Left ventricle myocardium inferior (tissue), 1 donor: ENCODE results near the gene FBXO42. TPM values are rescaled to one million over a fixed set of nuclear protein-coding genes. Genes with fewer than 3 reads are reported as not detected.
A peak's percentile ranks its signal among the peaks of the same experiment; 100 is the strongest.

Experiments
- DNase-seq: peaks from one replicate; pipeline ENCODE4 v3.0.0-alpha.2; 2020
- H3K27ac ChIP-seq: fragments of 200-600 bp; replicated peaks from 2 replicates; pipeline ENCODE4 v1.8.0; 2021
- H3K27me3 ChIP-seq: fragments of 200-600 bp; 2 replicates; pipeline ENCODE4 v1.8.0; 2021; ENCODE audit warnings: low read depth
- H3K36me3 ChIP-seq: fragments of 200-600 bp; 2 replicates; pipeline ENCODE4 v1.8.0; 2021
- H3K4me1 ChIP-seq: fragments of 200-600 bp; 2 replicates; pipeline ENCODE4 v1.8.0; 2021
- H3K4me3 ChIP-seq: fragments of 200-600 bp; 2 replicates; pipeline ENCODE4 v1.8.0; 2021; ENCODE audit warnings: mild to moderate bottlenecking, moderate library complexity
- H3K9me3 ChIP-seq: fragments of 200-600 bp; replicated peaks from 2 replicates; pipeline ENCODE4 v1.8.0; 2021
- CTCF ChIP-seq: fragments of 200-600 bp; IDR thresholded peaks from 2 replicates; pipeline ENCODE4 v1.8.0; 2021; ENCODE audit warnings: antibody characterized with exemption, mild to moderate bottlenecking, borderline replicate concordance
- intact Hi-C: fragments of 100-400 bp; cut with micrococcal nuclease; formaldehyde crosslinking; loops from one replicate; pipeline ENCODE4 v1.11.0; 2022
- total RNA-seq: library from RNA; stranded (reverse); fragmentation: NEBNext Ultra II Directional; extraction: Animal tissue kit (Norgen Biotek cat#: 25700); gene quantifications from one replicate; pipeline ENCODE4 v1.2.1, GENCODE V29; 2021
- donor health status: DM: no; HTN: yes; CAD: no; lungs with severe emphysema.

Gene FBXO42
- total RNA-seq, 1 donor from 2014 or later: 18.6 TPM

GRCh38 chr1:16334655-16335340 lies 17.5 kb downstream of the FBXO42 start:
- Histone ChIP-seq H3K4me1 (peaks cover 62% of the 10 kb centered on the region), H3K9me3 (no peaks in the 10 kb centered on the region), H3K36me3 (no peaks in the 10 kb centered on the region), H3K4me3 (no peak overlapping the region), H3K27me3 (no peaks in the 10 kb centered on the region), H3K27ac (no peak overlapping the region)
- intact Hi-C loops: no loop called here
- TF ChIP-seq CTCF: no peak
- no peak for DNase-seq

GRCh38 chr1:16326833-16327404 lies 25.4 kb downstream of the FBXO42 start:
- peaks cover 42% of the 10 kb centered on the region for H3K4me1 ChIP-seq
- H3K27me3 ChIP-seq: no peaks in the 10 kb centered on the region
- intact Hi-C loops: no loop called here
- no peaks in the 10 kb centered on the region for H3K9me3 ChIP-seq
- H3K36me3 ChIP-seq: peaks cover 5% of the 10 kb centered on the region
- no peak for DNase-seq
- no peak overlapping the region for H3K27ac ChIP-seq
- H3K4me3 ChIP-seq: no peak overlapping the region
- TF ChIP-seq CTCF: no peak

GRCh38 chr1:16324456-16324890 lies 27.8 kb downstream of the FBXO42 start:
- Histone ChIP-seq H3K27ac (peak overlapping the region; percentile 26), H3K36me3 (peaks cover 5% of the 10 kb centered on the region), H3K4me3 (no peak overlapping the region), H3K4me1 (peaks cover 60% of the 10 kb centered on the region), H3K9me3 (no peaks in the 10 kb centered on the region), H3K27me3 (no peaks in the 10 kb centered on the region)
- no peak for TF ChIP-seq CTCF
- no peak for DNase-seq
- intact Hi-C loops: no loop called here

DNA sequence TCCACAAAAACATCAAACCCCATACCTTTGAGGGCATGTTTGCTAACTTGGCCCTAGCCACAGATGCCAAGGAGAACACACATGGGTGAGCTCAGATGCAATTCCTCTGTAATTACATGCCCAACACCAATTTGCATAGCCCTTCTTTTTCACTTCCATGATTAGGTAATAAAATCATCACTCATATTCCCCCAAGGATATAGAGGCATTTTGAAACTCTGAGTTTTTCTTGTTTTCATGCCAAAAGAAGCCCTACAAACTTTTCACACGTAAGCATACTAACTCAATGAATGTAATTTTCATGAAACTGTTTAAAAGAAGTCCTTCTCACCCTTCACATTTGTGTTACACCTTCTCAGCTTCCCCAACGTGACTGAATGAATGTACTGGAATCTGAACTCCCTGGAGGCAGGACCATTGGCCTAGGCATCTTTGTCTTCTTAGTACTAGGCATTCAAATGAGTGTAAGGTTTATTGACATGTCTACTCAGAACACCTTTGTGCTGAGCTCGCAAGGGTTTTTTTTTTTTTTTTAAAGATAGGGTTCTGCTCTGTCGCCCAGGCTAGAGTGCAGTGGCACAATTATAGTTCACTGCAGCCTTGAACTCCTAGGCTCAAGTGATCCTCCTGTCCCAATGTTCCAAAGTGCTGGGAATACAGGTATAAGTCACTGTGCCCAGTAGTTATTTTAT lies 31.0 kb downstream of the FBXO42 start:
- no peak for TF ChIP-seq CTCF
- Histone ChIP-seq H3K27ac (no peak overlapping the region), H3K9me3 (no peaks in the 10 kb centered on the region), H3K36me3 (peaks cover 3% of the 10 kb centered on the region), H3K4me3 (no peak overlapping the region), H3K27me3 (no peaks in the 10 kb centered on the region), H3K4me1 (peaks cover 73% of the 10 kb centered on the region)
- no peak for DNase-seq
- intact Hi-C loops: no loop called here

GRCh38 chr1:16318555-16318954 lies 33.7 kb downstream of the FBXO42 start:
- H3K4me1 ChIP-seq: peaks cover 80% of the 10 kb centered on the region

More at GRCh38 chr1:16318555-16318954, 33.7 kb downstream of the FBXO42 start:
- Histone ChIP-seq H3K27ac (peak overlapping the region; percentile 1), H3K4me3 (no peak overlapping the region), H3K36me3 (peaks cover 17% of the 10 kb centered on the region), H3K27me3 (no peaks in the 10 kb centered on the region), H3K9me3 (no peaks in the 10 kb centered on the region)
- no peak for DNase-seq
- intact Hi-C loops: no loop called here
- no peak for TF ChIP-seq CTCF
